ENCODE data around the gene SDK1.

The SDK1 gene

GRCh38 chr7:4175346-4175973, 874.4 kb downstream of the SDK1 start:
- no peak for DNase-seq (ENCODE audit: low read depth in 2 of 2)

GRCh38 chr7:4177001-4177400, 875.9 kb downstream of the SDK1 start:
- DNase-seq (ENCODE audit: low read depth in 2 of 2), result no peak

- no peak for DNase-seq (ENCODE audit: low read depth in 2 of 2)
These were observed 877.4 kb downstream of the SDK1 start for GRCh38 chr7:4178416-4178815.

- no peak for DNase-seq (ENCODE audit: low read depth in 2 of 2)
These were observed 878.0 kb downstream of the SDK1 start for GRCh38 chr7:4178916-4179687.

- DNase-seq (ENCODE audit: low read depth in 2 of 2), result no peak
These were observed 878.8 kb downstream of the SDK1 start for GRCh38 chr7:4179688-4180380.

GRCh38 chr7:4181446-4181845, 880.4 kb downstream of the SDK1 start:
- no peak for DNase-seq (ENCODE audit: low read depth in 2 of 2)

GRCh38 chr7:4182605-4183300, 881.7 kb downstream of the SDK1 start:
- DNase-seq (ENCODE audit: low read depth in 2 of 2), result no peak

GRCh38 chr7:4184653-4185052, 883.6 kb downstream of the SDK1 start:
- no peak for DNase-seq (ENCODE audit: low read depth in 2 of 2)

- no peak for DNase-seq (ENCODE audit: low read depth in 2 of 2)
These were observed 884.1 kb downstream of the SDK1 start for GRCh38 chr7:4185136-4185535.

- DNase-seq (ENCODE audit: low read depth in 2 of 2), result no peak
These were observed 884.9 kb downstream of the SDK1 start for GRCh38 chr7:4185721-4186512.

GRCh38 chr7:4186513-4186780, 885.4 kb downstream of the SDK1 start:
- no peak for DNase-seq (ENCODE audit: low read depth in 2 of 2)

GRCh38 chr7:4188651-4189050, 887.6 kb downstream of the SDK1 start:
- no peak for DNase-seq (ENCODE audit: low read depth in 2 of 2)

- DNase-seq (ENCODE audit: low read depth in 2 of 2), result no peak
These were observed 888.1 kb downstream of the SDK1 start for GRCh38 chr7:4189131-4189570.

GRCh38 chr7:4190010-4190981, 889.2 kb downstream of the SDK1 start:
- DNase-seq (ENCODE audit: low read depth in 2 of 2), result no peak

- DNase-seq (ENCODE audit: low read depth in 2 of 2), result no peak
These were observed 890.0 kb downstream of the SDK1 start for GRCh38 chr7:4191046-4191445.

GRCh38 chr7:4191525-4191924, 890.5 kb downstream of the SDK1 start:
- DNase-seq (ENCODE audit: low read depth in 2 of 2), result no peak

- DNase-seq (ENCODE audit: low read depth in 2 of 2), result no peak
These were observed 894.6 kb downstream of the SDK1 start for GRCh38 chr7:4195660-4196059.

GRCh38 chr7:4196121-4196819, 895.2 kb downstream of the SDK1 start:
- DNase-seq (ENCODE audit: low read depth in 2 of 2), result no peak

- DNase-seq (ENCODE audit: low read depth in 2 of 2), result no peak
These were observed 897.2 kb downstream of the SDK1 start for GRCh38 chr7:4198301-4198700.

- no peak for DNase-seq (ENCODE audit: low read depth in 2 of 2)
These were observed 899.6 kb downstream of the SDK1 start for GRCh38 chr7:4200546-4201094.
